Fibroblast of villous mesenchyme (primary cell): ENCODE data around the gene VPS13D. TPM values are rescaled to one million over a fixed set of nuclear protein-coding genes. Genes with fewer than 3 reads are reported as not detected.

Source experiments
- DNase-seq: peaks from one replicate; pipeline ENCODE4 v3.0.0-alpha.2; 2010; ENCODE audit warnings: low read depth
- H3K4me3 ChIP-seq: 2 replicates; pipeline ENCODE4 v1.5.1; 2011; ENCODE audit warnings: low read depth, mild to moderate bottlenecking, low read length
- CTCF ChIP-seq: IDR thresholded peaks from 2 replicates; pipeline ENCODE4 v1.5.1; 2012; ENCODE audit warnings: low read depth, mild to moderate bottlenecking, low read length; ENCODE audit not compliant: insufficient read depth
- total RNA-seq: library from RNA; depleted of rRNA; stranded (reverse); fragments of >200 nt; gene quantifications from 2 replicates; pipeline ENCODE4 v1.2.3, GENCODE V29; 2012

The VPS13D gene
- total RNA-seq, 1 donor, result 55.3 TPM

- no peak for DNase-seq
- no peak for TF ChIP-seq CTCF
- no peak overlapping the region for H3K4me3 ChIP-seq
Measured at GRCh38 chr1:12511128-12511484, 281.3 kb downstream of the VPS13D start.

DNA sequence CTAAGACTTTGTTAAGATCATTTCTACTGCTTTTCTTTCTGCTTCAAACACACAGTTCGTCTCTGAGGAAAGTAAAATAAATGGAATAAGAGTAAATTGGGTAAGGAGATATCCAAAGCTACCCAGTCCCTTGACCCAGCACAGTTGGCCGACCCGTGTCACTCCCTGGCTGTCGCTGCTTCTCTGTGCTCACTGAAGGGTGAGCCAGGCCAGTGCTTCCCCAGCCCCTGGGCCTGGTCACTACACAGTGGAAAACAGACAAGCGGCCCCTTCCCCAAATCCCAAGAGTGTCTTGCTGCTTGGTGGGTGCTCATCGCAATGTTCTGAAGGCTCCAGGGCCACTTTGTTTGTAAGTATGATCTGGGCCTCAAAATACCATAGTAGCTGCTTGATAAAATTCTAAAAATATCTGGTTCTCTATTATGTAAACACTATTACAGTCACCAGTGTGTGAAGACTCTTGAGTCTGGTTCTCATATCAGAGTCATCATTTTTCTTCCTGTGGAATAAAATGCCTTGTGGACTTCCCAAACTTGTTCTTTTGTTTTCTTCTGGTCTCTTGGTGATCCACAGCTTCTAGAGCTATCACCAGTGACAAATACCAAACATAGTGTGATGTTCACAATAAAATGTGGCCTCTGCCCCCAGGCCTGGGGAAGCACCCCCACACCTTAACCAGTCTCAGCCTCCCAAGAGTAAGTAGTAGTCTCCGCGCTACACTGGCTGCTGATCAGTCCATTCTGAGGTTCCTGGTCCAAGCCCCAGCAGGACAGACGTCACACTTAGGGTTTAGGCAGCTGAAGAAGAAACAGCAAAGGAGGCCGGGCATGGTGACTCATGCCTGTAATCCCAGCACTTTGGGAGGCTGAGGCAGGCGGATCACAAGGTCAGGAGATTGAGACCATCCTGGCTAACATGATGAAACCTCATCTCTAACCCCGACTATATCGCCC lies 282.0 kb downstream of the VPS13D start:
- no peak overlapping the region for H3K4me3 ChIP-seq
- TF ChIP-seq CTCF, result no peak
- DNase-seq, result peak; percentile 77

DNA sequence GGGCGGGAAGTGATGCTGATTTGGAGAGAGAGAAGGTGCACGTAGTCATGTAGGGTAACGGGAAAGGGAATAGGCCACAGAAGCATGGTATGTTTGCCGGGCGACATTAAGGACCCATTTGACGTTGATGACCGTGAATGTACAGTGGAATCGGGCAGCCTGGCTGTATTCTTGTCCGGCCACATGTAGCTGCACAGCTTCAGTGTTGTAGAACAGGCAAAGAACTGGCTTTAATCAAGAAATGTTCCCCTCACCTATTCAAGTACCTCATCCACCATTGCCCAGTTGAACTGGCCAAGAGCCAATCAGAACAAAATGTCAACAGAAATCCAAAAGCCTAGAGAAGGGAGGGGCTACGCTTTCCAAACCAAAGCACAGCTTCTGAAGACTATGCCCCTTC lies 283.4 kb downstream of the VPS13D start:
- no peak overlapping the region for H3K4me3 ChIP-seq
- DNase-seq, result no peak
- no peak for TF ChIP-seq CTCF

- DNase-seq, result no peak
- no peak overlapping the region for H3K4me3 ChIP-seq
- TF ChIP-seq CTCF, result no peak
Measured at GRCh38 chr1:12514590-12514989, 284.8 kb downstream of the VPS13D start.

GRCh38 chr1:12515234-12515633 lies 285.4 kb downstream of the VPS13D start:
- H3K4me3 ChIP-seq, result no peak overlapping the region
- no peak for TF ChIP-seq CTCF

DNA sequence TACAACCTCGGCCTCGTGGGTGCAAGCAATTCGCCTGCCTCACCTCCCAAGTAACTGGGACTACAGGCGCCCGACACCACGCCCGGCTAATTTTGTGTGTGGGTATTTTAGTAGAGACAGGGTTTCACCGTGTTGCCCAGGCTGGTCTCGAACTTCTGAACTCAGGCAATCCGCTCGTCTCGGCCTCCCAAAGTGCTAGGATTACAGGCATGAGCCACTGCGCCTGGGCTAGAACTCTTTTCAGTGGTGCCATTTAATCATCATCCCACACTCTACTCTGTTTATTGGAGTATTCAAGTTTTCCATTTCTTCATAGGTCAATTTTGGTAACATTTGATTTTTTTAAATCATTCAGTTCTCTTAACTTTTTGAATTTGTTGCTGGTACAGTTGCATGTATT lies 286.9 kb downstream of the VPS13D start:
- H3K4me3 ChIP-seq, result no peak overlapping the region
- TF ChIP-seq CTCF, result no peak
- no peak for DNase-seq

More at GRCh38 chr1:12515234-12515633, 285.4 kb downstream of the VPS13D start:
- DNase-seq, result no peak
